M059J (cell line): Measurements from ENCODE around the gene CSNK1G3. TPM values are rescaled to one million over a fixed set of nuclear protein-coding genes. Genes with fewer than 3 reads are reported as not detected.
"Not testable (repeated sequence)": the region's sequence is repeated elsewhere in the genome, so short reads cannot be mapped to it uniquely, and the experiment has no call there.

Experiments used
- DNase-seq: peaks from one replicate; pipeline ENCODE4 v3.0.0-alpha.2; 2012; ENCODE audit warnings: low read depth
- total RNA-seq: library from RNA; depleted of rRNA; stranded (reverse); fragments of >200 nt; shearing (Covaris generic); gene quantifications from 2 replicates; pipeline ENCODE4 v1.2.3, GENCODE V29; 2014; rRNA removed

The CSNK1G3 gene
- total RNA-seq, result 43.3 and 43.6 TPM in 2 replicates

DNA sequence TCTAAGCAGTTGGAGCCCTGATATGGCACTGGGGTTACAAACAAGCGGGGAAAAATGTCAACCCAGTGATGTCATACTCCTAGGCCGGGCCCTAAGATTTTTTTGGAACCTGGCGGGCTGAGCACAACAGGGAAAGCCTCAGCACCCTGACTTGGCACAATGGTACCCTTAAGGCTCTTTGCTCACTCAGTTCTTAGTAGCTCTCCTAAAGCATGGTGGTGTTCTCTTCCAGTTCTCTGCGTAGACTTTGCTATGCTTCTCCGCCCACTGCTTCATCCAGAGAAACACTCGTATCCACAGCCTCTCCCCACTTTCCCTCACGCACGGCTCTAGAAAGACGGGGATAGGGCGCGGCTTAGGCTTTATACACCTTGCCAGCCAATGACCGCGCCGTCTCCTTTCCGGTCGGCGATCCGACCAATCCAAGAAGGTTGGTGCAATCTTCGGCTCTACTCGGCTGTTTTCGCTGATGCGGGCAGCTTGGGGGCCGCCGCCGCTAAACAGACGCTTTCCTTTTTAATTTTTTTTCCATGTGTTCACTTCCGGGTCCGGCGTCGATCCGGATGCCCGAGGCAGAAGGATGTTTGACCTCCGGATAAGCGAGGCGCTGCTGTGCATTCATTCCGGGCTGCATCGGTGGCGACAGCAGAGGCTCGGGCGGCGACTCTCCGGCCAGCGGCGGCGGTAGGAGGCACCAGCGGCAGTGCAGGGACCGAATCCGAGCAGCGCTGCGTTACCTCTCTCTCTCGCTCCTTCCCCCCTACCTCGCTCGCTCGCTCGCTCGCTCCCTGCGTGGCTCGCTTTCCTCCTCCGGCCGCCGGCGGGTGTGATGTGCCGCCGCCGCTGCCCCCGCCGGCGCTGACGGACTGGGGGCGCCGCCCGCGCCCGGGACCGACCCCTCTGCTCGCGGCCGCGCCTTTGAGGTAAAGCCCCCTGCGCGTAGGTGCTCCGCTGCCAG lies at the start of gene CSNK1G3:
Gene CSNK1G3, plus strand, starts transcription at position 530 of the 958 bp plus-strand sequence. CDS start 33,487 bp downstream, outside the sequence.
- peak; percentile 98 for DNase-seq

- DNase-seq, result not testable (repeated sequence)
Measured at GRCh38 chr5:123466839-123467238, 45.1 kb upstream of the CSNK1G3 start.

GRCh38 chr5:123471385-123471784 lies 40.6 kb upstream of the CSNK1G3 start:
- no peak for DNase-seq

DNA sequence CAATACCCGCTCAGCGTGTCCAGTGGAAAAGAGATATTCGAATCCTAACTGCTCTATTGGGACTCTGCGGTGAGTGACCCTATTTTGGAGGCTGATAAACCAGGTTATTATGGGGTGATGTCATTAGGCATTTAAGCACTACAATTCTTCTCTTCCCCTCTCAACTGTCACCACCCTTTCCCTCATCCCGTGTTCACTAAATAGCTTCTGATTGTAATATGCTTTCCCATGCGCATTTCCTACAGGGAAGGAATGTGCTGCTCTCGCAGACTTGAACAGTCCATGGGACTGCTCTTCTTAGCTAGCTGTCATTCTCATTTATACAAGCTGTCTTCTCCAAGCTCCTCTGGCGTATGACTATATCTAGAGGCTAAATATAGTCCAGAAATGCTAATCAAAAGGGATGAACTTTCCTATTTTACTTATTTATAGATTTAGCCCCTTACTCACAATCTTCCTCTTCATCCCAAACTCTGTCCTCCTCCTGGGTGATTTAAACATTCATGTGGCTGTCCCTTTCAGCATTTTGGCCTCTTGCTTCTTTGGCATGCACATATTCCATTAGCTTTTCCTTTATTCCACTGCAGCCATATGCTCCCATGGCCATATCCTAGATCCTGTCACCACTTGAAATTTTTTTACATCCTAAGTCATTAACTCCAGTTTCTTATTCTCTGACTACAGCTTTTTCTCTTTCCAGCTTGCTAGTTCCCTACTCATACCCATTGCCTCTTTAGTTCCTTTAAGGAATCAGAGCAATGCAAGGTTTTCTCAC lies 39.6 kb upstream of the CSNK1G3 start:
- DNase-seq, result no peak

DNA sequence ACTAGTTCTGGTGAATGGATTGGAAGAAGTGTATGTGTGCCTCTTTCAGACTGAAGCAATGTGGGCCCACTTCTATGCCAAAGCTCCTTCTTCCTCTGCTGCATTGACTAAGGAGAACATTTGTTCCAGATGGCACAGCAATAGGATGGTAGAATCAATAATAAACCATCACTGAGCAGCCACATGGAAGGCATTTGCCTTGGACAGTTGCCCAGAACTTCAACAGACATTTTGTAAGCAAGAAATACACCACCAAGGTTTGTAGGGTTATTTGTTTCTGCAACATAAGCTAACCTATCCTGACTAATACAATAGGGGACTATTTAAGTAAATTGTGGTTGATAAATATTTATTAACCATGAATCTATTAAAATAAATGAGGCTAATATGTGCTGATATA lies 37.7 kb upstream of the CSNK1G3 start:
- DNase-seq, result no peak

GRCh38 chr5:123476731-123477130 lies 35.2 kb upstream of the CSNK1G3 start:
- no peak for DNase-seq

DNA sequence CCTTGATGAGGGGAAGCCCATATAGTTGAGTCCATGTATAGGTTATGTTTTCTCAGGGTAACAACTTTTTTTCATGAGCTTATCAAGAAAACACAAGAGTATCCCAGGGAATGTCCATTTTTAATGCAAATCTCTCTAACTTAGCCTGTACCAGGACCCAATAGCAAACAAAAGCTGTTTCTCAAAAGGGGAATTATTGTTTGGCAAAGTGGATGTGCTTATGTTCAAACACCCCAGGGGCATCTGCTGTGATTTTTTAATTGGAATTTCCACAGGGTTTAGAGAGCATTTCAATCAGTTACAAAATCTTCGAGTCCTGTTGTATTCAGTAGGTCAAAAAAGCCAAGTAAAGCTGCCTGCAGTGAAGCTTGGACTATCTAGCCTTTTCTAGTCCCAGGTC lies 33.4 kb upstream of the CSNK1G3 start:
- no peak for DNase-seq

GRCh38 chr5:123482258-123482657 lies 29.7 kb upstream of the CSNK1G3 start:
- no peak for DNase-seq

DNA sequence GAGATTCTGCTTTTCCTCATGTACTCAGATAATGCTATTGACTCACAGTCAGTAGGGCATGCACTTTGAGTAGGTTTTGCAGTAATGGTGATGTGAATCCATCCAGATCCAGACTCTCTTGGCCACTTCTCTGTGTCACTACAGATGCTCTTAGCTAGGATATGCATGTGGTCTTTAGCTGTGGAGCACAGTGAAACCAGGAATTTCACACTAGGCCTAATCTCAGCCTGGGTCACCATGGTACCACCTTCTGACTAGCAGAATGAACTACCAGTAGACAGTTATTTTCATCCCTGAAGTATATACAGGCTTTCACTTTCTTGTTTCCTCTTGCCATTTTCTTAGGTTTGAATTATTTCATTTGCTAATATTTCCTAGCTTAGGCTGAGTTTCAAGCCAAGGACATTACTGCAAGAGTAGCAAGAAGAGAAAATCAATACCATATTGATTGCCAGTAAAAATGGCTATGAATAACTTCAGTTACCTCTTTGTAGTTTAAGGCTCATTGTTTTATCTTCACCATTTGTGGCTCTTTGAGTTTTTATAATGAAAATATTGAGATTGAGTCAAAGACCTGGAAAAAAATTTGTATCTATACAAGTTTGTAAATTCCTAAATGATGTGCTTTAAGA lies 28.4 kb upstream of the CSNK1G3 start:
- DNase-seq, result no peak

- DNase-seq, result no peak
Measured at GRCh38 chr5:123485275-123485674, 26.7 kb upstream of the CSNK1G3 start.

DNA sequence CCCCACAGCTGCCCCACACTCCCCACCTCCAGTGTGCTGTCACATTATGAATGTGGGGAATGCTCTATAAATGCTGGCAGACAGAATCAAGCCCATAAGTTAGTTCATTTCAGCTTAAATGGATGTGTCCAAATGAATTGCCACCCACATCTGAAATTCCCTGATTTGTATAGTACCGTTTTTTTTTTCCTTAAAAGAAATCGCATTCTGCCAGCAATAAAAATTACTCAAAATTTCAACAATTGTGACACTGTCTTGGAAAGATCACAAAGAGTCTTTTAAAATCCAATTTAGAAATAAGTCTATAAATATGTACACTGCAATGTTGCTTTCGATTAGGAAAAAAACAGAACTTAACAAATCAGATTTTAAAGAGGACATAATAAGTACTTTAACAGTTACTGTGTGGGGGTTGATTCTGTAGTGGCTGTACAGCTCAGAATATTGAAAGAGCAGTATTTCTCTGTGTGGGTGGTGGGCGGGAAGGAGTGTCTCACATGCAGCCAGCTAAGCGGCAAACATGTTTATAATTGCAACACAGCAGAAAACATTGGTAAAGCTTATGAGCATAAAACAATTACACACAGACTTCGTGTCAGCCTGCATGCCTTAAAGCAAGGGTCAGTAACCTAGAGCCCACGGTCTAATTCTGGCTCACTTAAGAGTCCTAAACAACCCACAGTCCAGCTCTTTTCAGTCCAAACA lies 24.9 kb upstream of the CSNK1G3 start:
- no peak for DNase-seq

DNA sequence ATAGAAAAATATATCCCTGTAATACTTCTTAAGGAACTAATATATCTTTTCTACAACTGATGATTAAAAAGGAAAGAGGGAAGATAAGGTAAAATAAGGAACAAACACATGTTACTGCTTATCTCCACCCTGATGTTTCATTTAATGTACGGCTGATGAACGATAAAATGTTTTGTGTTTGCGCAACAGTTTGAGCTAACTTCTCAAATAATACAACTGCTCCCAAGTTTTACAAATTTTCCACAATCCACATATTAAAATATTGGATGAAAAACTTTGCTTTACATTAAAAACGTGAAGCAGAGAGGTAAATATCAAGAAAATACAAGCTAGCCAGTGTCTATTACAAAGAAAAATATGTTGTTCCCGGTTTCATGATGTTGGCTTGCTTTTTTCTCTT lies 21.0 kb upstream of the CSNK1G3 start:
- DNase-seq, result no peak

- peak; percentile 11 for DNase-seq
Measured at GRCh38 chr5:123495211-123495610, 16.8 kb upstream of the CSNK1G3 start.

GRCh38 chr5:123496892-123497291 lies 15.1 kb upstream of the CSNK1G3 start:
- peak; percentile 41 for DNase-seq

- no peak for DNase-seq
Measured at GRCh38 chr5:123500471-123500870, 11.5 kb upstream of the CSNK1G3 start.

- no peak for DNase-seq
Measured at GRCh38 chr5:123502120-123502519, 9.9 kb upstream of the CSNK1G3 start.

- DNase-seq, result no peak
Measured at GRCh38 chr5:123503299-123503698, 8.7 kb upstream of the CSNK1G3 start.

DNA sequence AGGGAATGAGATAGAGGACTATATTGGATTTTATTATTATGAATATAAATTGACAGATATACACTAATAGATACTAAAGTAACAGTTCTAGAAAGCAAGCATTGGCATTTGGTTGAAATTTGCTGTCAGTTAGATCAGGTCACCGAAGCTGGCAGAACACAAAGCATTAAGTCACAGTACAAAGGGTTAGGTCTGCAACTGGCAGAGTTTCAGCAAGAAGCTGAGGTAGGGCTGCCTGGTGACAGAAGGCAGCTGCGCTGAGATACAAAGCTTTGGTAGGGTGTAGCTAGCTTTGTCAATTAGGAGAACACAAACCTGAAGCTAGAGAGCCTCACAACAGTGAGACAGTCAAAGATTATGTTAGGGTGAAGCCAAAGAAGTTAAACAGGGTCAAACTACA lies 6.3 kb upstream of the CSNK1G3 start:
- DNase-seq, result no peak

DNA sequence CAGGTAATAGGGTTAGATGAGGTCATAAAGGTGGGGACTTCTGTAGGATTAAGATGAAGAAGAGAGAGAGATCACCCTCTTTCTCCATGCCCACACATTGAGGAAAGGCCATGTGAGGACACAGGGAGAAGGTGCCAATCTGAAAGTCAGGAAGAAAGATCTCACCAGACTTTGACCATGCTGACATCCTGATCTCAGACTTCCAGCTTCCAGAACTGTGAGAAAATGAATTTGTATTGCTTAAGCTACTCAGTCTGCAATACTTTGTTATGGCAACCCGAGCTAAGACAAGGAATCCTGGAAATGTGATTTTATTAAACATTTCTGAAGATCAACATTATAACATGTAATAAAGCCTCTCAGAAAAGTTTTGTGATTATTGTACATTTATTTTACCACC lies 3.5 kb upstream of the CSNK1G3 start:
- no peak for DNase-seq

DNA sequence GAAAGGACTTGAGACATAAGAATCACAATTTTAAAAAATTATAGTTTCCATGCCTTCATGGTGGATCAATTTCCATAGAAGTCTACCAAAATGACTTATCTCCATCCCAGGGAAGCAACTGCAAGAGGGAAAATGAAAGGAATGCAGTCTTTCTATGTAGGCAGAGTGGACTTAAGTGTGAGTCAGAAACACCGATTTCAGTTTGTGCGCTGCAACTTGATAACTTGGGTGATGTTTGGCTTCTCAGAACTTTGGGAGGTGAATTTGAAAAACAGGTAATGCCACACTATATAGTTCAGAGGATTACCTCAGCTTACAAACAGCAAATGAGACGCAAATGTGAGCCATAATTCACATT lies 708 bp upstream of the CSNK1G3 start:
- DNase-seq, result peak; percentile 72

DNA sequence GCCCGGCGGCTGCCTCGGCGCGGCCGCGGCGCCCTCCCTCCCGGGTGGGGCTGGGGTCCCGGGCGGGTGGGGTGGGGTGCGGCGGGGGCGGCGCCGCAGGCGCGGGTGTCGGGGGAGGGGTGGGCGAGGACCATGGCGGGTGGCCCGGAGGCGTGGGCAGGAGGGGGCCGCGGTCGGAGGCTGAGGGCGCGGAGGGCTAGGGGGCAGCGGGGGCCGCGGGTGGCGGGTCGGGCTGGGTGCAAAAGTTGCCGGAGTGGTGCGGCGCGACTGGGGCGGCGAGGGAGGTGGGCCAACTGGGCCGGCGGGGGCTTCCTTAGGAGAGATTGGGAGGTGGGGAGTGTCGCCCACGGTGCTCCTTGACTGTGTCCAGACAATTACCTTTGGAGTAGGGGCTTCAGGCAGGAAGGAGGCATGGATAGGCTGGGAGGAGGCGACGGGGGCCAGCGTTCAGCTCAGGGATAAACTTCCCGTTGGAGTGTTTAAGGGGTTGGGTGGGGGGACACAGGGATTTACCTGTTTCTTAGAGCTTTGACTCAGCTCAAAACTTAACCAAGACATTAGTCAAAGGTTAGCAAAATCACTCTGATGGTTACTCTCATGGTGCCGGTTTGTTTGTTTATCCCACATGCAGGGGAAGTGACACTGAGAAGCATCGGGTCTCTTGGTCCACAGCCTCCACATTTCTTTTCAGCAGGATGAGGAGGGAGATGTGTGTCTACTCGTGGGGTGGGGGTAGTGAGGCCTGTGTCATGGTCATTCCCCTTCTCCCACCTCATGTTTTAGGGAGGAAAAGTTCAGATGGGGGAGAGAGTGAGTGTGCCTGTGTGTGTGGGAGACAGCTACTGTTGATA lies 859 bp downstream of the CSNK1G3 start:
- peak; percentile 43 for DNase-seq
